Loucy (cell line): ENCODE results near the gene ZMIZ2.

Experiments used
- H2AFZ ChIP-seq: fragments of 200-600 bp; sonication (generic); 2 replicates; pipeline ENCODE4 v1.6.0; 2016; ENCODE audit warnings: antibody characterized with exemption, mild to moderate bottlenecking, low read length, moderate library complexity
- H3F3A ChIP-seq: fragments of 200-600 bp; 2 replicates; pipeline ENCODE4 v1.6.0; 2016; ENCODE audit warnings: antibody characterized with exemption, low read depth, mild to moderate bottlenecking
- H3K27me3 ChIP-seq: fragments of 200-600 bp; sonication (generic); 2 replicates; pipeline ENCODE4 v1.6.1; 2014; ENCODE audit warnings: low read length, mild to moderate bottlenecking; ENCODE audit not compliant: insufficient read depth, poor library complexity, severe bottlenecking
- H3K36me3 ChIP-seq: fragments of 200-600 bp; sonication (generic); 2 replicates; pipeline ENCODE4 v1.6.1; 2016; ENCODE audit warnings: low read length; ENCODE audit not compliant: insufficient read depth
- H3K4me1 ChIP-seq: fragments of 200-600 bp; sonication (generic); 2 replicates; pipeline ENCODE4 v1.5.1; 2014; ENCODE audit warnings: low read length, mild to moderate bottlenecking; ENCODE audit not compliant: insufficient read depth, poor library complexity, severe bottlenecking
- H3K4me2 ChIP-seq: fragments of 200-600 bp; sonication (generic); 2 replicates; pipeline ENCODE4 v1.6.0; 2014; ENCODE audit warnings: antibody characterized with exemption, low read length, low read depth, mild to moderate bottlenecking; ENCODE audit not compliant: poor library complexity, severe bottlenecking
- H3K4me3 ChIP-seq: fragments of 200-600 bp; sonication (generic); 2 replicates; pipeline ENCODE4 v1.5.1; 2014; ENCODE audit warnings: low read length, mild to moderate bottlenecking, mixed read lengths; ENCODE audit not compliant: poor library complexity, severe bottlenecking
- H3K79me2 ChIP-seq: fragments of 200-600 bp; sonication (generic); 2 replicates; pipeline ENCODE4 v1.6.1; 2014; ENCODE audit warnings: low read length; ENCODE audit not compliant: insufficient read depth
- H3K9ac ChIP-seq: fragments of 200-600 bp; sonication (generic); 2 replicates; pipeline ENCODE4 v1.6.0; 2014; ENCODE audit warnings: mild to moderate bottlenecking, low read depth, low read length, moderate library complexity; ENCODE audit not compliant: poor library complexity, severe bottlenecking
- H3K9me2 ChIP-seq: fragments of 200-600 bp; sonication (generic); replicated peaks from 2 replicates; pipeline ENCODE4 v1.6.1; 2016; ENCODE audit warnings: low read depth, low read length, mixed read lengths
- H3K9me3 ChIP-seq: fragments of 200-600 bp; sonication (generic); 2 replicates; pipeline ENCODE4 v1.6.1; 2014; ENCODE audit warnings: mild to moderate bottlenecking, antibody characterized with exemption, low read length, low read depth; ENCODE audit not compliant: insufficient read depth
- H4K20me1 ChIP-seq: fragments of 200-600 bp; sonication (generic); 2 replicates; pipeline ENCODE4 v1.6.0; 2014; ENCODE audit warnings: antibody characterized with exemption, low read length, mild to moderate bottlenecking; ENCODE audit not compliant: insufficient read depth, poor library complexity, severe bottlenecking
- EZH2phosphoT487 ChIP-seq: fragments of 200-600 bp; IDR thresholded peaks from 2 replicates; pipeline ENCODE4 v1.6.1; 2018; ENCODE audit warnings: antibody characterized with exemption, mild to moderate bottlenecking, moderate library complexity, borderline replicate concordance
- TF ChIP-seq, protein P1 (sequence below): fragments of 200-600 bp; sonication (generic); conservative IDR thresholded peaks from 2 replicates; pipeline ENCODE4 v1.5.1; 2014; ENCODE audit warnings: mild to moderate bottlenecking, antibody characterized with exemption, low read length

ZMIZ2 gene

DNA sequence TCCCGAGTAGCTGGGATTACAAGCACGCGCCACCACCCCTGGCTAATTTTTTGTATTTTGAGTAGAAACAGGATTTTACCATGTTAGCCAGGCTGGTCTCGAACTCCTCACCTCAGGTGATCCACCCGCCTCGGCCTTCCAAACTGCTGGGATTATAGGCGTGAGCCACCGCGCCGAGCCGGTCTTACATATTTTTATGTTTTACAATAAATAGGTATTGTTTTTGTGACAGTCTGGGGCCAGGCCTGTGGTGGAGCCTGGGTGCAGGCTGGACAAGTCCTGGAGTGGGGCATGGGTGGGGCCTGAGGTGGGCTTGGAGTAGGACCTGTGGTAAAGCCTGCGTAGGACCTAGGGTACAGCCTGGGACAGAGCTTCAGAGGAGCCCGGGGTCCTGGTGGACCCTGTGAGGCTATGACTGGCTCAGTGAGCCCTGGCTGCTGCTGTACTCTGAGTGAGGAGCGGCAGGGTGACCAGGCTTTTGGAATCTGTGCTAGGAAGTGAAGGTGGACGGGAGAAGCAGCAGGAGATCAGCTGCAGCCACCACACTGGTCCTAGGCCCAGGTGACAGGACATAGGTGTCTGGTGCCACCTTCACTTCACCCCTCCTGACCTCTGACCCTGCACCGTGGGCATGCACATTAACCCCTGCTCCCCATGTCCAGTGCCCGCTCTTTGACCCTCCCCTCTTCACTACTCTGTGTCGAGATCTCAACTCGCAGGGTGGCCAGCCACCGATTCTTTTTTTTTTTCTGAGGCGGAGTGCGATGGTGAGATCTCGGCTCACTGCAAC, 9.6 kb upstream of the ZMIZ2 start:
- Histone ChIP-seq H3K9me3 (no peaks in the 10 kb centered on the region), H3K27me3 (no peaks in the 10 kb centered on the region), H3K4me1 (no peaks in the 10 kb centered on the region), H3K4me3 (no peak overlapping the region), H4K20me1 (no peaks in the 10 kb centered on the region), H3K9me2 (no peaks in the 10 kb centered on the region), H3K4me2 (no peak overlapping the region), H3K9ac (no peak overlapping the region), H2AFZ (no peak overlapping the region), H3F3A (no peaks in the 10 kb centered on the region), H3K79me2 (no peaks in the 10 kb centered on the region), H3K36me3 (no peaks in the 10 kb centered on the region)
- no peak for TF ChIP-seq EZH2phosphoT487
- TF ChIP-seq, protein P1, sequence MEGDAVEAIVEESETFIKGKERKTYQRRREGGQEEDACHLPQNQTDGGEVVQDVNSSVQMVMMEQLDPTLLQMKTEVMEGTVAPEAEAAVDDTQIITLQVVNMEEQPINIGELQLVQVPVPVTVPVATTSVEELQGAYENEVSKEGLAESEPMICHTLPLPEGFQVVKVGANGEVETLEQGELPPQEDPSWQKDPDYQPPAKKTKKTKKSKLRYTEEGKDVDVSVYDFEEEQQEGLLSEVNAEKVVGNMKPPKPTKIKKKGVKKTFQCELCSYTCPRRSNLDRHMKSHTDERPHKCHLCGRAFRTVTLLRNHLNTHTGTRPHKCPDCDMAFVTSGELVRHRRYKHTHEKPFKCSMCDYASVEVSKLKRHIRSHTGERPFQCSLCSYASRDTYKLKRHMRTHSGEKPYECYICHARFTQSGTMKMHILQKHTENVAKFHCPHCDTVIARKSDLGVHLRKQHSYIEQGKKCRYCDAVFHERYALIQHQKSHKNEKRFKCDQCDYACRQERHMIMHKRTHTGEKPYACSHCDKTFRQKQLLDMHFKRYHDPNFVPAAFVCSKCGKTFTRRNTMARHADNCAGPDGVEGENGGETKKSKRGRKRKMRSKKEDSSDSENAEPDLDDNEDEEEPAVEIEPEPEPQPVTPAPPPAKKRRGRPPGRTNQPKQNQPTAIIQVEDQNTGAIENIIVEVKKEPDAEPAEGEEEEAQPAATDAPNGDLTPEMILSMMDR, result no peak

DNA sequence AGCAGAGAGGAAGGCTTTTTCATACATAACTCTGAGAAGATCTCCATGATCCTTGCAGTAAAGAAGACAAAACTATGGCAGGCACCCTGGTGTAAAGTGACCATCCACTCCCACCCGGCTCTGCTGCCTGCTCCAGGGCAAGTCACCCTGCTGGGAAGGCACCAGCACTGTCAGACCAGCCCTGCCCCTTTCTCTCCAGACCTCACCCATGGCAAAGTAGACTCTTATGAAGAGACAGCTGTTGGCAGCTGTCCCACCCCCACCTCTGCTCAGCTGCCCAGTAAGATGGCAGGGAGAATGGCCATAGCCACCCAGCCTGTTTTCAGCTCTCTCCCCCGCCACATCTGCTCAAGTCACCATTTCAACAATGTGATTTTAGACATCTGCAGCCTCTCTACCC, 8.6 kb upstream of the ZMIZ2 start:
- TF ChIP-seq, protein P1, result no peak
- TF ChIP-seq EZH2phosphoT487, result no peak
- H3K27me3 ChIP-seq, result no peaks in the 10 kb centered on the region
- no peak overlapping the region for H3K4me3 ChIP-seq
- H3F3A ChIP-seq, result no peaks in the 10 kb centered on the region
- no peaks in the 10 kb centered on the region for H3K4me1 ChIP-seq
- no peak overlapping the region for H3K9ac ChIP-seq
- no peaks in the 10 kb centered on the region for H3K9me3 ChIP-seq
- H2AFZ ChIP-seq, result no peak overlapping the region
- H3K4me2 ChIP-seq, result no peak overlapping the region
- no peaks in the 10 kb centered on the region for H3K36me3 ChIP-seq
- H3K79me2 ChIP-seq, result no peaks in the 10 kb centered on the region
- H3K9me2 ChIP-seq, result no peaks in the 10 kb centered on the region
- no peaks in the 10 kb centered on the region for H4K20me1 ChIP-seq

DNA sequence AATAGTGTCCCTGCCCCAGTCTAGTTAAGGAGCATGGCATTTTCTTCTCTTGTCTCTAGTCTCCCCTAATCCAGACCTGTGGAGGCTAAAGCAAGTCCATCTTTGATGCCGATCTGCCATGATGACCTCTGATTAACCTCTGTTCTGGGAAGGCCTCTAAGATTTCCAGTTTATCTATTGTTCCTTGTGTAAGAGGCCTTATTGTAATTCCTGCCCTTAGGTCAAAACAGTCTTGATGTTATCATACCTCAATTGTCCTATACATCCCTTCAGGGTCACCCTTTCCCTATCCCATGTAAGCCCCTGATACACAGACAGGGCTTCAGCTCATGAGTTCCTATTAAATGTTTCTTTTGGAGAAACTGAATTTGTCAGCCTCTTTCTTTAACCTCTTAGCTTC, 4.9 kb upstream of the ZMIZ2 start:
- Histone ChIP-seq H3K9me3 (no peaks in the 10 kb centered on the region), H2AFZ (no peak overlapping the region)

More for the DNA sequence above, 4.9 kb upstream of the ZMIZ2 start:
- no peak for TF ChIP-seq EZH2phosphoT487
- TF ChIP-seq, protein P1, result no peak
- Histone ChIP-seq H4K20me1 (no peaks in the 10 kb centered on the region), H3K36me3 (no peaks in the 10 kb centered on the region), H3K9ac (no peak overlapping the region), H3K4me2 (no peak overlapping the region), H3K4me3 (no peak overlapping the region), H3K27me3 (no peaks in the 10 kb centered on the region), H3K4me1 (peaks cover 5% of the 10 kb centered on the region), H3K9me2 (no peaks in the 10 kb centered on the region), H3K79me2 (no peaks in the 10 kb centered on the region), H3F3A (no peaks in the 10 kb centered on the region)
